Femur (tissue), 1 donor: ENCODE measurements around the gene TOGARAM2.

Experiments
- DNase-seq: peaks from one replicate; pipeline ENCODE4 v3.0.0-alpha.2; 2017

The TOGARAM2 gene

GRCh38 chr2:29000481-29000880, 19.4 kb downstream of the TOGARAM2 start:
- peak; percentile 51 for DNase-seq

DNA sequence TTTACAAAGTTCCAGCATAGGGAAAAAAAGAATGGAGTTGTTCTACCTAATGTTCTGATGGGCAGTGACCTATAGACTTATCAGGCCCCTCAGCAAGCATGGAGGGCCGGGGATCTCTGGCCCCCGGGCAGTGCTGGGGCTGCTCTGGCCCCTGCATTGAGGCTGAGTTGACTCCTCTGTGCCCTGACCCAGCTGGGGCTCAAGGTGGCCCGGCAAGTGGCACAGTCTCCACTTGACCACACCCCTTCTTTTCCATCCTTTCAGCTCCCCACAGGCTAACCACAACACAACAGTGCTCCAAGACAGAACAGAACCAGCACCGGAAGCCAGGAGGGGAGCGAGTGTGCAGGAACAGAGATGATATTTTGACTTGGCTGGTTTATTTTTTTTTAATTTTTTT, 19.9 kb downstream of the TOGARAM2 start:
- no peak for DNase-seq

DNA sequence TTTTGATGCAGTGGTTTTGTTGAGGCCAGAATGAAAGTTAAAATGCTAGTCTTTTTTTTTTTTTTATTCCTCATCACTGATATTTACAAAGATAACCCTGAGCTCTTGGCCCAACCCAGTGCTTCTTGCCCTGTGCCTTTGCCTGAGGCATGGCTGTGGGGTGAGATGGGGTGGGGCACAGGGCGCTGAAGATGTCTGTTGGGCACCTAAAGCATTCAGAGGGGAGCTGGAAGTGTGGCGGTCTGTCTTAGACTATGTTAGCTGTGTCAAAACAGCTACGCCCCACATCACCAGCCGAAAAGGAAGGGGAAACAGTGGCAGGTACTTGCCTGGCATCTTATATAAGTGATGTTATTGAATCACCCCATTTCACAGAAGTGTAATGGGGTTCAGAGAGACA, 20.7 kb downstream of the TOGARAM2 start:
- DNase-seq: no peak

GRCh38 chr2:29004755-29005154, 23.7 kb downstream of the TOGARAM2 start:
- no peak for DNase-seq

- DNase-seq: no peak
These were observed 24.2 kb downstream of the TOGARAM2 start for GRCh38 chr2:29005331-29005730.

- no peak for DNase-seq
These were observed 25.2 kb downstream of the TOGARAM2 start for GRCh38 chr2:29006092-29006979.

GRCh38 chr2:29006980-29007301, 25.8 kb downstream of the TOGARAM2 start:
- DNase-seq: no peak

DNA sequence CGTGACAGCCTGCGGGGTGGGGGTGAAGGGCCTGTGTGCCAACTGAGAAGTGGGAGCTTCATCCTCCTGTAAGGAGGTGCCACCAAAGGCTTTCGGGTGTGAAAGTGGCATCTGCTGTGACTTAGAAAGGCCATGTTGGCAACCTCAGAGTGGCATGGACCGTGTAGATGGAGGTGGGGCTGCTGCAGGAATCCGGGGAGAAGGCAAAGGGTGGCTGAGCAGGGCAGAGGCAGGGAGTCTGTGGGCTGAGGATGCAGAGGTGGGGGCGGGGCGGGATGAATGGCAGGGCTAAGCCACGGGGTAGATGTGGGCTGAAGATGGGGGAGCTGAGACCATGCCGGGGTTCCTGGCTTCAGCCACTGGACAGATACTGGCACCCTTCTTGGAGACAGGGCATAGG, 28.2 kb downstream of the TOGARAM2 start:
- no peak for DNase-seq

- DNase-seq: no peak
These were observed 28.9 kb downstream of the TOGARAM2 start for GRCh38 chr2:29009711-29010677.

- DNase-seq: peak; percentile 76
These were observed 29.8 kb downstream of the TOGARAM2 start for GRCh38 chr2:29010946-29011345.

DNA sequence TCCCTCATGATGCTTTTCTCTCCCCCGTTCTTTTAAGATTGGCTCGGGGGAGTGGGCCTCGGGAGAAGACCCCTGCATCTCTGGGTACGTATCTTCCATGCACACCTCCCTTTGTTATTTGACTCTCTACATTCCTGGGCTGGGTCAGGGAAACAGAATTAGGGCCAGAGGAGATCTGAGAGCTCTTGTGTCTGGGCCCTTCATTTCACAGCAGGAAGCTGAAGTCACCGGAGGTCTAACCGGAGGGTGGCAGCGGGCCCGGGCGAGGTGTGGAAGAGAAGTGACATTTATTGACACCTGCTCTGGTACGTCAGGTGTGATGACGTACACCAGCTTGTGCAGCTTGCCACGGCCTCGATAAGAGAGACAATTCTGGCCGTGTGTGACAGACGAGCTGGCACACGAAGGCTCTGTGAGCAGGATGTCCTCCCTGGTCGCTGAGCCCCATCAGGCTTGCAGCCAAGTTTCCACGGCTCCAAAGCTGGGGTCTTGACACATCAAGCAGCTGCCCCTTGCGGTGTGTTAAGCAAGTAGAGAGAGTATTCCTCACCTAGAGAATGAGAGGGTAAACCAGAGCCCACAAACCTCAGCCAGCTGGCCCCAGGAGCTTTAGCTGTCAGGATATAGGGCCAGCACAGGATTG, 30.4 kb downstream of the TOGARAM2 start:
- DNase-seq: peak; percentile 70

DNA sequence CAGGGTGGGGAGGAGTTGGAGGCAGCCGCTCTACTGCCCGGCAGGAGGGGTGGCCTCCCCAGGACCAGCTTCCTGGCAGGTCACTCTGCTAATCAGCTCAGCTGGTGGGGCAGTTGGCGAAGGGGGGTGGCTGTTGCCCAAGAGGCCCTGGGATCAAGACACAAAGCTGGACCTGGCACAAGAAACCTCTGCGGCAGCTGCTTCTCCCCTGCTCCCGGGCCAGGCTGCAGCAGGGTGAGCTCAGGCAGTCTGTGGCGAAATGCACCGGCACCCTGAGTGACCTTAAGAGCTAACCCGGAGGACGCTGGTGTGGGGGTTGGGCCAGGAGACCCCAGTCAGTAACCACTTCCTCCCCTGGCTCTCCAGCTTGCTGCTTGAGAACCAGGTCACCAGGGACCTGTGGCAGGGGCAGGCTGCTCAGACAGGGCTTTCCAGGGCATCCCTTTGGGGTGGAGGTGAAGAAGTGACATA, 31.1 kb downstream of the TOGARAM2 start:
- peak; percentile 67 for DNase-seq

DNA sequence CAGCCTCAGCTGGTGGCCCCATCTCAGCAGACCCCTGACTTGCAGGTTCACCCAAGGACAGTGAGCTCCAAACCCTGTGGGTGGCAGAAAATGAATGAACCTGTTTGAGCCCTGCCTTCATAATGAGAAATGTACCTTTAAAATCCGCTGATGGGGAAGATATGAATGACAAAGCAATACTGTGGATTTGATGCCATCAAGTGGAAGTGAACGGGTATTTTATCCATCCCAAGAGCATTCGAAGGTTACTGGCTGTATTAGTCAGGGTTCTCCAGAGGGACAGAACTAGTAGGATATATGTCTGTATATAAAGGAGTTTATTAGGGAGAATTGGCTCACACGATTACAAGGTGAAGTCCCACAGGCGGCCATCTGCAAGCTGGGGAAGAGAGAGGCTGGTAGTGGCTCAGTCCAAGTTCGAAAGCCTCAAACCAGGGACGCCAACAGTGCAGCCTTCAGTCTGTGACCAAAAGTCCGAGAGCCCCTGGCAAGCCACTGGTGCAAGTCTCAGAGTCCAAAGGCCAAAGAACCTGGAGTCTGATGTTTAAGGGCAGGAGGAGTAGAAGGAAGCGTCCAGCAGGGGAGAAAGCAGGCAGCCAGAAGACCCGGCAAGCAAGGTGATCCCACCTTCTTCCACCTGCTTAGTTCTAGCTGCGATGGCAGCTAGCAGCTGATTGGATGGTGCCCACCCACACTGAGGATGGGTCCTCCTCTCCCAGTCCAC, 32.1 kb downstream of the TOGARAM2 start:
- DNase-seq: no peak

GRCh38 chr2:29014331-29014730, 33.2 kb downstream of the TOGARAM2 start:
- DNase-seq: no peak

GRCh38 chr2:29014811-29015421, 33.8 kb downstream of the TOGARAM2 start:
- no peak for DNase-seq

GRCh38 chr2:29015701-29016470, 34.8 kb downstream of the TOGARAM2 start:
- no peak for DNase-seq

DNA sequence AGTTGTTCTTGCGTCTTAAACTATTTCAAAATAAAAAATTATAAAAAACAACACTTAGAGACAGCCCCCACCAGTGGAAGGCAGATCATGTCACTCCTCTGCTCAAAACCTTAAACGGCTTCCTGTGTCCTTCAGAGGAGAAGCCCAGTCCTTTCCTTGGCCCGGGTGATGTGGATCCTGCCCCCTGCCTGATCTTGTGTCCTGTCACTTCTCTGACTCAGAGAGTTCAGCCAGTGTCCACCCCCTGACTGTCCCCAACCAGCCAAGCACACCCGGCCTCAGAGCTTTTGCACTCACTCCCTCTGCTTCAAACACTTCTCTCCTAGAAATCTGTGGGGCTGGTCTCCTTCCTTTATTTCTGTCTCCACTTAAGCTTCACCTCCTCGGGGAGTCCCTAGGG, 35.4 kb downstream of the TOGARAM2 start:
- DNase-seq: no peak

- no peak for DNase-seq
These were observed 36.8 kb downstream of the TOGARAM2 start for GRCh38 chr2:29017716-29018435.

DNA sequence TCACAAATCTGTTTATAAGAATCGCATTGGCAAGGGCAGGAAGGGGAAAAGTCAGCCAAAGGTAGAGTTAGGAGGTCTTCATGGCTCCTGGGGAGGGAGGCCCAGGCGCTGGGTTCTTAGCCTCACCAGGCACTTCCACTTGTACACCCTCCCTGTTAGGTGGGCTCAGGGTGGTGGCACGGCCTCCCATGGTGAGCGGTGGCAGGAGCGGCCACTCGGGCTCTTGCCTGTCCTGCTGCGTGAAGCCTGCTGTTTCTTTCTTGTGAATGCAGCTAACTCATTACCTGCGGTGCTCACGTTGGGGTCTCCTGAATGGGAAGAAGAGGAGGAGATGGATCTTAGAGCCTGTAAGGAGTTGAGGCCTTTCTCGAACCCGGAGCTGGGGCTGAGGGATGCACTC, 40.8 kb downstream of the TOGARAM2 start:
- DNase-seq: no peak

GRCh38 chr2:29022679-29023078, 41.6 kb downstream of the TOGARAM2 start:
- DNase-seq: no peak

- DNase-seq: no peak
These were observed 42.1 kb downstream of the TOGARAM2 start for GRCh38 chr2:29023188-29023587.
